ENCODE data around the gene FSTL3. TPM values are rescaled to one million over a fixed set of nuclear protein-coding genes. Genes with fewer than 3 reads are reported as not detected.

The FSTL3 gene
- total and polyA plus RNA-seq, 2 of the 13 experiments (the other 11 are each of a cell fraction or from before 2014, with no cell fraction given), result 13.5 to 15.6 TPM

DNA sequence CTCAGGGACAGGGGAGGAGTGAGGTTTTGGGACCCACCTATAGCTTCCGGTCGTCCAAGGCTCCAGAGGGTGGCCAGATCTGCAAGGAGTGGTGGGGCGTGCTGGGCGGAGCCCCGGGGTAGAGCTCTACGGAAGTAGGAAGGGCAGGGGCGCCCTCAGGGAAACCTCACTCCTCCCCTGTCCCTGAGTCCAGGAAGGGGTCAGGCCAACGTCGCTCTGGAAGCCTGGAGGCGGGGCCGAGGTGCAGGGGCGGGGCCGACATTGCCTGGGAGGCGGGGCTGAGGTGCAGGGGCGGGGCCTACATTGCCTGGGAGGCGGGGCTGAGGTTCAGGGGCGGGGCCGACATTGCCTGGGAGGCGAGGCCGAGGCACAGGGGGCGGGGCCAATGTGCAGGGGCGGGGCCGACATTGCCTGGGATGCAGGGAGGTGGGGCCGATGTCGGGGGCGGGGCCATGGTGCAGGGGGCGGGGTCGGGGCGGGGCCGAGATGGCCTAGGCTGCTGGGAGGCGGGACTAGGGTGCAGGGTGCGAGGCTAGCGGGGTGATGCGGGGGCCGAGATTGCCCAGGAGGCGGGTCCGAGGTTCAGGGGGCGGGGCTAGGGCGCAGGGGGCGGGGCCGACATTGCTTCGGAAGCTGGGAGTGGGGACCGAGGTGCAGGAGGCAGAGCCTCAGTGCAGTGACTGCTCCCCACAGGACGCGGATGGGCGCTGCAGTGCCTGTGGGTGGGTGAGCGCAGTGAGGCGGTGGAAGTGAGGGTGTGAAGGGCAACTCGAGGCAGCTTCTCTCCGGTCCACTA lies 27.7 kb downstream of the FSTL3 start (continued):
- TF ChIP-seq GTF3A (CRISPR knock-in tag; conservative IDR thresholded peaks at IDR 0.05) (no peak), ZNF121 (CRISPR knock-in tag; IDR thresholded peaks at IDR 0.05) (no peak), IKZF4 (CRISPR knock-in tag; IDR thresholded peaks at IDR 0.05; ENCODE audit: borderline replicate concordance, low read depth, not compliant biosample characterization) (no peak), MZF1 (CRISPR knock-in tag; IDR thresholded peaks at IDR 0.05; ENCODE audit: borderline replicate concordance) (no peak), ZNF773 (CRISPR knock-in tag; IDR thresholded peaks at IDR 0.05; ENCODE audit: borderline replicate concordance) (no peak), ZNF510 (CRISPR knock-in tag; IDR thresholded peaks at IDR 0.05; ENCODE audit: low read depth) (no peak), SP140L (CRISPR knock-in tag; IDR thresholded peaks at IDR 0.05; ENCODE audit: borderline replicate concordance) (no peak), ZNF333 (CRISPR knock-in tag; IDR thresholded peaks at IDR 0.05; ENCODE audit: borderline replicate concordance) (peak; percentile 51; the same call in 1 of the 2 replicates), TBX2 (CRISPR knock-in tag; IDR thresholded peaks at IDR 0.05; ENCODE audit: borderline replicate concordance) (0 out of 2 replicates have a peak, but pooled peaks have one; percentile 17), ZNF451 (CRISPR knock-in tag; IDR thresholded peaks at IDR 0.05) (no peak), HNRNPK (IDR thresholded peaks at IDR 0.05; ENCODE audit: low read depth, low read length, poor library complexity, severe bottlenecking) (no peak), ZFP36 (IDR thresholded peaks at IDR 0.05; ENCODE audit: borderline replicate concordance, low read depth, low read length, partially characterized antibody) (no peak)
- TF ChIP-seq, protein P1, sequence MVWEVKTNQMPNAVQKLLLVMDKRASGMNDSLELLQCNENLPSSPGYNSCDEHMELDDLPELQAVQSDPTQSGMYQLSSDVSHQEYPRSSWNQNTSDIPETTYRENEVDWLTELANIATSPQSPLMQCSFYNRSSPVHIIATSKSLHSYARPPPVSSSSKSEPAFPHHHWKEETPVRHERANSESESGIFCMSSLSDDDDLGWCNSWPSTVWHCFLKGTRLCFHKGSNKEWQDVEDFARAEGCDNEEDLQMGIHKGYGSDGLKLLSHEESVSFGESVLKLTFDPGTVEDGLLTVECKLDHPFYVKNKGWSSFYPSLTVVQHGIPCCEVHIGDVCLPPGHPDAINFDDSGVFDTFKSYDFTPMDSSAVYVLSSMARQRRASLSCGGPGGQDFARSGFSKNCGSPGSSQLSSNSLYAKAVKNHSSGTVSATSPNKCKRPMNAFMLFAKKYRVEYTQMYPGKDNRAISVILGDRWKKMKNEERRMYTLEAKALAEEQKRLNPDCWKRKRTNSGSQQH (CRISPR knock-in tag; IDR thresholded peaks at IDR 0.05; ENCODE audit: low read depth), result 0 out of 2 replicates have a peak, but pooled peaks have one; percentile 60
- TF ChIP-seq, protein P2, sequence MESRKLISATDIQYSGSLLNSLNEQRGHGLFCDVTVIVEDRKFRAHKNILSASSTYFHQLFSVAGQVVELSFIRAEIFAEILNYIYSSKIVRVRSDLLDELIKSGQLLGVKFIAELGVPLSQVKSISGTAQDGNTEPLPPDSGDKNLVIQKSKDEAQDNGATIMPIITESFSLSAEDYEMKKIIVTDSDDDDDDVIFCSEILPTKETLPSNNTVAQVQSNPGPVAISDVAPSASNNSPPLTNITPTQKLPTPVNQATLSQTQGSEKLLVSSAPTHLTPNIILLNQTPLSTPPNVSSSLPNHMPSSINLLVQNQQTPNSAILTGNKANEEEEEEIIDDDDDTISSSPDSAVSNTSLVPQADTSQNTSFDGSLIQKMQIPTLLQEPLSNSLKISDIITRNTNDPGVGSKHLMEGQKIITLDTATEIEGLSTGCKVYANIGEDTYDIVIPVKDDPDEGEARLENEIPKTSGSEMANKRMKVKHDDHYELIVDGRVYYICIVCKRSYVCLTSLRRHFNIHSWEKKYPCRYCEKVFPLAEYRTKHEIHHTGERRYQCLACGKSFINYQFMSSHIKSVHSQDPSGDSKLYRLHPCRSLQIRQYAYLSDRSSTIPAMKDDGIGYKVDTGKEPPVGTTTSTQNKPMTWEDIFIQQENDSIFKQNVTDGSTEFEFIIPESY (CRISPR knock-in tag; IDR thresholded peaks at IDR 0.05), result 0 out of 2 replicates have a peak, but pooled peaks have one; percentile 20
- TF ChIP-seq, protein P3, sequence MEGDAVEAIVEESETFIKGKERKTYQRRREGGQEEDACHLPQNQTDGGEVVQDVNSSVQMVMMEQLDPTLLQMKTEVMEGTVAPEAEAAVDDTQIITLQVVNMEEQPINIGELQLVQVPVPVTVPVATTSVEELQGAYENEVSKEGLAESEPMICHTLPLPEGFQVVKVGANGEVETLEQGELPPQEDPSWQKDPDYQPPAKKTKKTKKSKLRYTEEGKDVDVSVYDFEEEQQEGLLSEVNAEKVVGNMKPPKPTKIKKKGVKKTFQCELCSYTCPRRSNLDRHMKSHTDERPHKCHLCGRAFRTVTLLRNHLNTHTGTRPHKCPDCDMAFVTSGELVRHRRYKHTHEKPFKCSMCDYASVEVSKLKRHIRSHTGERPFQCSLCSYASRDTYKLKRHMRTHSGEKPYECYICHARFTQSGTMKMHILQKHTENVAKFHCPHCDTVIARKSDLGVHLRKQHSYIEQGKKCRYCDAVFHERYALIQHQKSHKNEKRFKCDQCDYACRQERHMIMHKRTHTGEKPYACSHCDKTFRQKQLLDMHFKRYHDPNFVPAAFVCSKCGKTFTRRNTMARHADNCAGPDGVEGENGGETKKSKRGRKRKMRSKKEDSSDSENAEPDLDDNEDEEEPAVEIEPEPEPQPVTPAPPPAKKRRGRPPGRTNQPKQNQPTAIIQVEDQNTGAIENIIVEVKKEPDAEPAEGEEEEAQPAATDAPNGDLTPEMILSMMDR (CRISPR knock-in tag; IDR thresholded peaks at IDR 0.05), result peak; percentile 58
- TF ChIP-seq, protein P4, sequence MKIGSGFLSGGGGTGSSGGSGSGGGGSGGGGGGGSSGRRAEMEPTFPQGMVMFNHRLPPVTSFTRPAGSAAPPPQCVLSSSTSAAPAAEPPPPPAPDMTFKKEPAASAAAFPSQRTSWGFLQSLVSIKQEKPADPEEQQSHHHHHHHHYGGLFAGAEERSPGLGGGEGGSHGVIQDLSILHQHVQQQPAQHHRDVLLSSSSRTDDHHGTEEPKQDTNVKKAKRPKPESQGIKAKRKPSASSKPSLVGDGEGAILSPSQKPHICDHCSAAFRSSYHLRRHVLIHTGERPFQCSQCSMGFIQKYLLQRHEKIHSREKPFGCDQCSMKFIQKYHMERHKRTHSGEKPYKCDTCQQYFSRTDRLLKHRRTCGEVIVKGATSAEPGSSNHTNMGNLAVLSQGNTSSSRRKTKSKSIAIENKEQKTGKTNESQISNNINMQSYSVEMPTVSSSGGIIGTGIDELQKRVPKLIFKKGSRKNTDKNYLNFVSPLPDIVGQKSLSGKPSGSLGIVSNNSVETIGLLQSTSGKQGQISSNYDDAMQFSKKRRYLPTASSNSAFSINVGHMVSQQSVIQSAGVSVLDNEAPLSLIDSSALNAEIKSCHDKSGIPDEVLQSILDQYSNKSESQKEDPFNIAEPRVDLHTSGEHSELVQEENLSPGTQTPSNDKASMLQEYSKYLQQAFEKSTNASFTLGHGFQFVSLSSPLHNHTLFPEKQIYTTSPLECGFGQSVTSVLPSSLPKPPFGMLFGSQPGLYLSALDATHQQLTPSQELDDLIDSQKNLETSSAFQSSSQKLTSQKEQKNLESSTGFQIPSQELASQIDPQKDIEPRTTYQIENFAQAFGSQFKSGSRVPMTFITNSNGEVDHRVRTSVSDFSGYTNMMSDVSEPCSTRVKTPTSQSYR (CRISPR knock-in tag; IDR thresholded peaks at IDR 0.05; ENCODE audit: borderline replicate concordance), result no peak
- TF ChIP-seq, protein P5, sequence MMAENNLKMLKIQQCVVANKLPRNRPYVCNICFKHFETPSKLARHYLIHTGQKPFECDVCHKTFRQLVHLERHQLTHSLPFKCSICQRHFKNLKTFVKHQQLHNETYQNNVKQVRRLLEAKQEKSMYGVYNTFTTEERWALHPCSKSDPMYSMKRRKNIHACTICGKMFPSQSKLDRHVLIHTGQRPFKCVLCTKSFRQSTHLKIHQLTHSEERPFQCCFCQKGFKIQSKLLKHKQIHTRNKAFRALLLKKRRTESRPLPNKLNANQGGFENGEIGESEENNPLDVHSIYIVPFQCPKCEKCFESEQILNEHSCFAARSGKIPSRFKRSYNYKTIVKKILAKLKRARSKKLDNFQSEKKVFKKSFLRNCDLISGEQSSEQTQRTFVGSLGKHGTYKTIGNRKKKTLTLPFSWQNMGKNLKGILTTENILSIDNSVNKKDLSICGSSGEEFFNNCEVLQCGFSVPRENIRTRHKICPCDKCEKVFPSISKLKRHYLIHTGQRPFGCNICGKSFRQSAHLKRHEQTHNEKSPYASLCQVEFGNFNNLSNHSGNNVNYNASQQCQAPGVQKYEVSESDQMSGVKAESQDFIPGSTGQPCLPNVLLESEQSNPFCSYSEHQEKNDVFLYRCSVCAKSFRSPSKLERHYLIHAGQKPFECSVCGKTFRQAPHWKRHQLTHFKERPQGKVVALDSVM (CRISPR knock-in tag; IDR thresholded peaks at IDR 0.05), result no peak

All from HepG2 (cell line).